ENCODE data around the gene GSTO1.

DNA sequence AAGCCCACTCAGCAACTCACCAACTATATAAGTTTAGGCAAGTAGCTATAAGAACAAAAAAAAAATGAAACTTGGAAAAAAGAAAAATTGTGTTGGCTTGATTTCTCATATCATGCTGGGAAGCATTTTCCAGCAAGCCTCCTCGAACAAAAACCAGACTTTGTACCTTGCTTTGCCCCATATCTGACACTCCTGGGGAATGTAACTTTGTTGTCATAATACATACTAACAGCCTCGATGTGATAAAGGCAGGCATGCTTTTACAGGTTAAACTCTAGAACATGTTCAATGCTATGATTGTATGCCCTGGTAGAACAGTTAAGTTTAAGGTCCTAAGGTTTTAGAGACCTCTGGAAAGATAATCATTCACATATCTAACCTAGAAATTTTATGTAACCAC, 34.2 kb upstream of the GSTO1 start:
- TF ChIP-seq EZH2 (IDR thresholded peaks at IDR 0.05; ENCODE audit: insufficient read depth, poor library complexity, severe bottlenecking) = no peak
- TF ChIP-seq EZH2phosphoT487 (IDR thresholded peaks at IDR 0.05; ENCODE audit: insufficient read depth, low read depth) = no peak
